Tibial artery (tissue), 4 donors: ENCODE measurements around the gene TPH2.

ENCODE experiments used
- DNase-seq, 2 donors: peaks; one replicate each; pipeline ENCODE4 v3.0.0-alpha.2; 2019
- H3K27ac ChIP-seq, 2 donors: fragments of 200-600 bp; sonication (generic) in 1 of 2; 1 replicate in 1 of 2; 2 replicates in 1 of 2; pipeline ENCODE4 v1.5.1; 2018 to 2019; ENCODE audit warnings: mild to moderate bottlenecking in 1 of 2
- H3K27me3 ChIP-seq, 2 donors: fragments of 200-600 bp; sonication (generic) in 1 of 2; one replicate each; pipeline versions ENCODE4 v1.5.1 to v1.6.0; 2016 to 2019
- H3K36me3 ChIP-seq, 3 donors: fragments of 200-600 bp; sonication (generic) in 2 of 3; one replicate each; pipeline ENCODE4 v1.5.1; 2016 to 2019; ENCODE audit warnings: mild to moderate bottlenecking in 2 of 3
- H3K4me1 ChIP-seq, 4 donors: fragments of 200-600 bp; sonication (generic) in 2 of 4; 1 replicate in 3 of 4; 2 replicates in 1 of 4; pipeline ENCODE4 v1.5.1; 2016 to 2019
- H3K4me3 ChIP-seq, 2 donors: fragments of 200-600 bp; sonication (generic) in 1 of 2; 1 replicate in 1 of 2; 2 replicates in 1 of 2; pipeline ENCODE4 v1.5.1; 2018 to 2019; ENCODE audit warnings: mild to moderate bottlenecking in 2 of 2
- H3K9me3 ChIP-seq, 3 donors: fragments of 200-600 bp; sonication (generic) in 1 of 3; one replicate each; pipeline ENCODE4 v1.5.1; 2016 to 2019
- intact Hi-C: fragments of 100-400 bp; cut with DNase I; formaldehyde crosslinking; loops from one replicate; pipeline ENCODE4 v1.15.0; 2023; ENCODE audit warnings: low total_unique reads
- TF ChIP-seq, protein P1 (sequence below), 2 experiments: fragments of 200-600 bp in 1 of 2; fragments of 450-650 bp in 1 of 2; IDR thresholded peaks; one replicate each; pipeline ENCODE4 v1.5.1; 2017 to 2019; ENCODE audit warnings: antibody characterized with exemption in 2 of 2, mild to moderate bottlenecking in 1 of 2, moderate library complexity in 1 of 2

Gene TPH2

GRCh38 chr12:71904629-71905028, 34.0 kb upstream of the TPH2 start:
- Histone ChIP-seq H3K27me3 (no peaks in the 10 kb centered on the region), H3K4me1 (no peaks in the 10 kb centered on the region), H3K4me3 (no peak overlapping the region), H3K27ac (no peak overlapping the region), H3K36me3 (peaks cover 28 to 67% (median 64%) of the 10 kb centered on the region in 3 donors), H3K9me3 (no peaks in the 10 kb centered on the region)
- TF ChIP-seq, protein P1, sequence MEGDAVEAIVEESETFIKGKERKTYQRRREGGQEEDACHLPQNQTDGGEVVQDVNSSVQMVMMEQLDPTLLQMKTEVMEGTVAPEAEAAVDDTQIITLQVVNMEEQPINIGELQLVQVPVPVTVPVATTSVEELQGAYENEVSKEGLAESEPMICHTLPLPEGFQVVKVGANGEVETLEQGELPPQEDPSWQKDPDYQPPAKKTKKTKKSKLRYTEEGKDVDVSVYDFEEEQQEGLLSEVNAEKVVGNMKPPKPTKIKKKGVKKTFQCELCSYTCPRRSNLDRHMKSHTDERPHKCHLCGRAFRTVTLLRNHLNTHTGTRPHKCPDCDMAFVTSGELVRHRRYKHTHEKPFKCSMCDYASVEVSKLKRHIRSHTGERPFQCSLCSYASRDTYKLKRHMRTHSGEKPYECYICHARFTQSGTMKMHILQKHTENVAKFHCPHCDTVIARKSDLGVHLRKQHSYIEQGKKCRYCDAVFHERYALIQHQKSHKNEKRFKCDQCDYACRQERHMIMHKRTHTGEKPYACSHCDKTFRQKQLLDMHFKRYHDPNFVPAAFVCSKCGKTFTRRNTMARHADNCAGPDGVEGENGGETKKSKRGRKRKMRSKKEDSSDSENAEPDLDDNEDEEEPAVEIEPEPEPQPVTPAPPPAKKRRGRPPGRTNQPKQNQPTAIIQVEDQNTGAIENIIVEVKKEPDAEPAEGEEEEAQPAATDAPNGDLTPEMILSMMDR (IDR thresholded peaks at IDR 0.05) = no peak
- intact Hi-C loops = no loop called here
- no peak for DNase-seq

- DNase-seq = no peak
- intact Hi-C loops = no loop called here
- Histone ChIP-seq H3K27ac (no peak overlapping the region), H3K4me1 (no peaks in the 10 kb centered on the region), H3K9me3 (no peaks in the 10 kb centered on the region), H3K36me3 (no peaks in the 10 kb centered on the region), H3K4me3 (no peak overlapping the region), H3K27me3 (peaks cover 0 to 11% of the 10 kb centered on the region in 2 donors)
- TF ChIP-seq, protein P1 (IDR thresholded peaks at IDR 0.05) = no peak
These were observed 3.1 kb upstream of the TPH2 start for GRCh38 chr12:71935594-71935993.

GRCh38 chr12:71940068-71940467, 1.4 kb downstream of the TPH2 start:
- no peaks in the 10 kb centered on the region for H3K9me3 ChIP-seq
- no peaks in the 10 kb centered on the region for H3K36me3 ChIP-seq
- TF ChIP-seq, protein P1 (IDR thresholded peaks at IDR 0.05) = no peak
- H3K27ac ChIP-seq = no peak overlapping the region
- intact Hi-C loops = no loop called here
- DNase-seq = no peak
- no peaks in the 10 kb centered on the region for H3K4me1 ChIP-seq
- H3K27me3 ChIP-seq = peaks cover 0 to 19% of the 10 kb centered on the region in 2 donors
- H3K4me3 ChIP-seq = no peak overlapping the region

GRCh38 chr12:71941174-71941573, 2.5 kb downstream of the TPH2 start:
- TF ChIP-seq, protein P1 (IDR thresholded peaks at IDR 0.05) = no peak
- Histone ChIP-seq H3K27me3 (peaks cover 0 to 23% of the 10 kb centered on the region in 2 donors), H3K9me3 (no peaks in the 10 kb centered on the region)

DNA sequence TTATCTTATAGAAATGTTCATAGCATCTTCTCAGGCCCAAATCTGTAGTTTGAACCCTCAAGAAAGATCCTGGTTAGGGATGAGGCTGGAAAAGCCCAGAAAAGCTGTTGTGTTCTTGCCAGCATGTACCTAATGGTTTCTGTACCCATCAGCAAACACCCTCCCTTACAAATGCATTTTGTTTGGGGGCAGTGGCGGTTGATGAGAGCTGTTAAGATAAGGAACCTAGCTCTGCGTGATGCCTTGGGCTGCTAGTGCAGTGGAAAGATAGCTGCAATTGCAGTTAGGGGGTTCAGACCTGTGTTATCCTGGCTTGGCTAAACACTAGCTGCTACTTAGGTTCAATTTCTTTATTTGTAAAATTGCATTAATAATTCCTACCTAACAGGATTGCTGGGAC, 3.6 kb downstream of the TPH2 start:
- TF ChIP-seq, protein P1 (IDR thresholded peaks at IDR 0.05) = no peak
- DNase-seq = no peak
- no peak overlapping the region for H3K27ac ChIP-seq
- H3K9me3 ChIP-seq = no peaks in the 10 kb centered on the region
- H3K4me3 ChIP-seq = no peak overlapping the region
- H3K4me1 ChIP-seq = no peaks in the 10 kb centered on the region
- peaks cover 0 to 32% of the 10 kb centered on the region in 2 donors for H3K27me3 ChIP-seq
- intact Hi-C loops = no loop called here
- H3K36me3 ChIP-seq = no peaks in the 10 kb centered on the region

More at GRCh38 chr12:71941174-71941573, 2.5 kb downstream of the TPH2 start:
- H3K4me1 ChIP-seq = no peaks in the 10 kb centered on the region
- intact Hi-C loops = no loop called here
- no peak for DNase-seq
- no peak overlapping the region for H3K27ac ChIP-seq
- no peaks in the 10 kb centered on the region for H3K36me3 ChIP-seq
- no peak overlapping the region for H3K4me3 ChIP-seq

GRCh38 chr12:71942703-71943102, 4.1 kb downstream of the TPH2 start:
- Histone ChIP-seq H3K4me3 (no peak overlapping the region), H3K36me3 (no peaks in the 10 kb centered on the region), H3K27me3 (peaks cover 0 to 34% of the 10 kb centered on the region in 2 donors), H3K9me3 (no peaks in the 10 kb centered on the region), H3K4me1 (no peaks in the 10 kb centered on the region), H3K27ac (no peak overlapping the region)
- intact Hi-C loops = no loop called here
- DNase-seq = no peak
- TF ChIP-seq, protein P1 (IDR thresholded peaks at IDR 0.05) = no peak
